HG03159 (cell line): ENCODE results near the gene GABRR2.
"Not testable (repeated sequence)": the region's sequence is repeated elsewhere in the genome, so short reads cannot be mapped to it uniquely, and the experiment has no call there.

Experiments
- ATAC-seq: cut with Tn5 transposase; IDR thresholded peaks from one replicate; pipeline ENCODE4 v1.9.1; 2021; ENCODE audit warnings: mild to moderate bottlenecking, moderate library complexity; ENCODE audit not compliant: unreplicated experiment

GABRR2 gene

DNA sequence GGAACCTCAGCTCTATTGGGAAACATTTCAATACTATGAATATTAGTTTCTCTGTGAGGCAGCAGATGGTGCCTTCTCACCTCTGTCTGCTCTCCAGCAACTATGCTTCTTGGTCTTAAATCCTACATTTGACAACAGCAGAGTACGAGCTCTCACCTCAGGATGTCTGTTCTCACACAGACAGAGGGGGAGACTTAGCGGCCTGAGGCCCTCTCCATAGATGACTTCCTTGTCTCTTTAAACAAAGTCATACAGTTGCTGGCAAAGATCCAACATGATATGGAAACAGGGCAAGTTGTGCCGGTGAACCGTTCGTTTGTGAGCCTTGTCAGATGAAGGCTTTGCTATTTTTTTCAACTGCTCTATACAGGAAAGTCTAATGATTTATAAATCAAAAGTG, 54.3 kb downstream of the GABRR2 start:
- no peak for ATAC-seq

GRCh38 chr6:89260310-89260709, 54.8 kb downstream of the GABRR2 start:
- no peak for ATAC-seq

DNA sequence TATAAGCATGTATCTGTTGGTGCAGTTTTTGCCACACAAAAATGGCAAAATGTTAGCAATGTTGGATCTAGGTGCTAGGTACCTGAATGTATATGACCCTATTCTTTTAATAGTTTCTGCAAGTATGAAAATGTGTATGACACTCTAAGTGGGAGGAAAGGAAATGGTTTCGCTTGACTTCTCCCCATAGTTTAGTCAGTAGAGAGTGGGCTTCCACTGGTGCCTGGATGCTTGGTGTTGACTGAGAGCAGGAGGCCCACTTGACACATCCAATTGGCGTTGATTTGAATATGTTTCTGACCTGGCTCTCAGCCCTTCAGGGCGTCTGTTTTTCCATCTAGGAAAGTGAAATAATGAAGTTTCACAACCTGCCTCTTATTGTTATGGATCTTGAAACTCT, 56.2 kb downstream of the GABRR2 start:
- no peak for ATAC-seq

GRCh38 chr6:89257781-89258180, 57.3 kb downstream of the GABRR2 start:
- ATAC-seq, result no peak

DNA sequence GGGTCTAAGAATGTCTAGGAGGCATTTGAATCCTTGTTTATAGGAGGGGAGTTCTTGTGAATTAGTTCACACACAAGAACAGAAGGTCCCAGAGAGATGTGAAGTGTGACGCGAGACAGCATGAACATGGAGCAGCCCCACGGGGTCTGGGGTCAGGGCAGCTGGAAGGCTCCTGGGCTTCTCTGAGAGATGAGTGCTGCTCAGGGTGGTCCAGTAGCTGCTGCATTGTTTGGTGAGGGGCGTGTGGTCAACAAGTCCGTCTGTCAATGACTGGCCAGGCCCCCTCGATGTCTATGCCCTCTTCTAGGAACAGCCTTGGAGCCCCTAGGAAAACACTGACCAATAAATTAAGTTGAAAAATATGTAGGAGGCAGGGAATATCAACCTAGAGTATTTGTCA, 57.8 kb downstream of the GABRR2 start:
- ATAC-seq, result no peak

GRCh38 chr6:89255417-89255816, 59.7 kb downstream of the GABRR2 start:
- no peak for ATAC-seq

DNA sequence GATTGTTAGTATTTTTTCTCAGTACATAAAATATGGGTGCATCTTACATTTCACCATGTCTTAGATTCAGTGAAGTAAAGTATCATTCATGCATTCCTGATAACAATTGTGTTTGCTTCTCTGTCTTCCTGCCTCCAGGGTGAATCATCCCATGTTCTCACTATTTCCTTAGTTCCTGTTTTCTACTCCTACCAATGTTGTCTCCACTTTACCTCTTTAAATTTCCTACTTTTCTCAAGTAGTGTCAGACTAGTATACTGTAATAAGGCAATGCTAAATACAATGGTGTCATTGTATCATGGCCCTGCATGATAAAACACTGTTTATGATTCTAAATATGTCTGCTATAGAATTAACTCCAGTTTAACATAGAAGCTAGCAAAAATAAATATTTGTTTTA, 60.5 kb downstream of the GABRR2 start:
- no peak for ATAC-seq

- no peak for ATAC-seq
These were observed 62.2 kb downstream of the GABRR2 start for GRCh38 chr6:89252907-89253306.

DNA sequence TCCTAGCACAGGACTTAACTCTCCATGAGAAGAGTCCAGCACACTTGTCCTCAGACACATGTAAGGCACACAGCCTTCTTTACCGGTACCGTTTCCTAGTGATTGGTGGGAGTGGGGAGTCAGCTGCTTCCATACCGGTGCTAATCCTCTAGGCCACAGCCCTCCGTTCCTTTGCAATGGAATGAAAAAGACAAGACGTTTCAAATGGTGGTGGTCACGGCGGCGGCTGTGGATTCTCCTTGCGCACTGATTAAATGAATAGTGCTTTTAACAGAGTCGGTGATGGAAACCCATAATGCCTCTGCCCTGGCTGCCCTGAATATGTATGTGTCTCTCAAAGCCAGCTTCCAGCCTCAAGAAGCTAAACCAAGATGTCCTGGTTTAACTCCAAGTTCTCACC, 63.1 kb downstream of the GABRR2 start:
- ATAC-seq, result no peak

GRCh38 chr6:89251170-89251569, 63.9 kb downstream of the GABRR2 start:
- no peak for ATAC-seq

DNA sequence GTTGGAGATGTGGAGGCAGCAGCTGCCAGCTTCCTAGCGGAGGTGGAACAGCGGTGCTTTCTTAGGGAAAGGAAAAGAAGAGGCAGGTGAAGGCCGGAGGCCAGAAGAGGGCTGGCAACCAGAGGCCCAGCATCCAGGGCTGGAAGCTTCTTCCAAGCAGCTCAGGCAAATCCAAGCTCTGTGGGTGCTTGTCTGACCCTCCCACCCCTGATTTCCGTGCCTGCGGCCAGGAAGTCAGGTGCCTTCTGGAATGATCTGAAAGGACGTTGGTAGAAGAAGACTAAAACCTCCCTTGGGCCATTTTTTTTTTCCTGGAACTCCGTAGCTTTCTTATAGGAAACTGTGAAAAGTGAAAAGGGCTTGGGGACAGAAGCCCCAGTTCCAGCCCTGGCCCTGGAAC, 64.9 kb downstream of the GABRR2 start:
- no peak for ATAC-seq

DNA sequence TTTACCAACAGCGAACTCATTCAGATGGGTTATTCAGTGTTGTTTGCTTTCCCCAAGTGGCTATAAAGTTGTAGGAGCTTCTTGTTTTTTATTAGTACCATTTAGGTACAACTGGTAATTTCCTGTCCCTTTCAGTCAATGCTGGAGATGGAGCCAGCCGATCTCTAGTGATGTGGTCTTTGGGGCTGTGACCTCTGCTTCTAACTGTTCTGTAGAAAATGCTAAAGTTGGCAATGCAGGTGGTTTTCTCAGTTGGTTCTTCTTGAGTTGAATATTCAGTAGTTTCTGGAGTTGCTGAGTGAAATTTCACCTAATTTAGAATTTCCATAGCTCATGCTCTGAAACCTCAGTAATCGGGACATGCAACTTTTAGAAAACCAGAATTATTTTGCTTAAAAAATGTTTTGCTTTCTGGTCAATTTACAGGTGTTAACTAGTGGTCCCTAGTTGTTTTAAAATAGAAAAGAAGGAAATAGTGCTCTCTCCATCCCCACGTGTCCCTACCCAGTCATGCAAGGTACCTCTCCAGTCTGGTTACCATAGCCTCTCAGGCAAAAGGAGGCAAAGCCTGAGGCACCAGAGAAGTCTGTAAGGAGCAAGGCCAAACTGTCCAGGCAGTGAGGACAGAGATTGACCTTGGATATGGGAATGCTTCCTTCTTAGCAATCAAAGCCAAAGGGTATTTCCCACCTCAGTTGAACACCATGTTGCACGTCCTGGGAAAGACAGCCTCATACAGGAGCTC, 70.7 kb downstream of the GABRR2 start:
- ATAC-seq, result no peak

DNA sequence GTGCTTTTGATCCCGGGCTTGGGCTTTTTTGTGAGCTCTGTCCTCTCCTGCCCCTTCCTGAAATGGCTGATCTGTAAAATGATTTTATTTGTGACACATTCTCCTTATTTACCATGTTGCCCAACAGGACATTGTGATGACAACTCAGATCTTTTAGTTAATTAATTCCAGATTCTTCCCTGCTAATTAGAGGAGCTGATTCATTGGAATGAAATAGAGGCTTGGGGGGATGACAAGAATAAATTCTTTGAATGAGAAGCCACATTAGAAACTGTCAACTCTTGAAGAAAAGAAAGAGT, 71.8 kb downstream of the GABRR2 start:
- ATAC-seq, result no peak

GRCh38 chr6:89242574-89243330, 72.3 kb downstream of the GABRR2 start:
- ATAC-seq, result no peak

GRCh38 chr6:89239338-89239737, 75.8 kb downstream of the GABRR2 start:
- ATAC-seq, result no peak

DNA sequence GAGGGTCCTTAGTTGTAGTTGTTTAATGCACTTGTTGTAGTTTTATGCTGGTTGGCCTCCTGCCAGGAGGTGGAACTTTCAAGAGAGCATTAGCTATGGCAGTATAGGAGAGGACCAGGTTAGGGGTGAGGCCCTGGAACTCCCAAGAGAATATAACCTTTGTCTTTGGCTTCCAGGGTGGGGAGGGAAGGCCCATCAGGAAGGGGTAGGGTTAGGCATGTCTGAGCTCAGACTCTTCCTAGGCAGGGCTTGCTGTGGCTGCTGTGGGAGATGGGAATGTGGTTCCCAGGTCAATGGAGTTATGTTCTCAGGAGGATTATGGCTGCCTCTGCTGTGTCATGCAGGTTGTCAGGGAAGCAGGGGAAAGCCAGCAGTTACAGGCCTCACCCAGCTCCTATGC, 77.9 kb downstream of the GABRR2 start:
- no peak for ATAC-seq

DNA sequence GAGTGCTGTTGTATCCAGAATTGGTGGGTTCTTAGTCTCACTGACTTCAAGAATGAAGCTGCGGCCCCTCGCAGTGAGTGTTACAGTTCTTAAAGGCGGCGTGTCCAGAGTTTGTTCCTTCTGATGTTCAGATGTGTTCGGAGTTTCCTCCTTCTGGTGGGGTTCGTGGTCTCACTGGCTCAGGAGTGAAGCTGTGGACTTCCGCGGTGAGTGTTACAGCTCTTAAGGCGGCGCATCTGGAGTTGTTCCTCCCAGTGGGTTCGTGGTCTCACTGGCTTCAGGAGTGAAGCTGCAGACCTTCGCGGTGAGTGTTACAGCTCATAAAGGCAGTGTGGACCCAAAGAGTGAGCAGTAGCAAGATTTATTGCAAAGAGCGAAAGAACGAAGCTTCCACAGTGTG, 81.5 kb downstream of the GABRR2 start:
- not testable (repeated sequence) for ATAC-seq

DNA sequence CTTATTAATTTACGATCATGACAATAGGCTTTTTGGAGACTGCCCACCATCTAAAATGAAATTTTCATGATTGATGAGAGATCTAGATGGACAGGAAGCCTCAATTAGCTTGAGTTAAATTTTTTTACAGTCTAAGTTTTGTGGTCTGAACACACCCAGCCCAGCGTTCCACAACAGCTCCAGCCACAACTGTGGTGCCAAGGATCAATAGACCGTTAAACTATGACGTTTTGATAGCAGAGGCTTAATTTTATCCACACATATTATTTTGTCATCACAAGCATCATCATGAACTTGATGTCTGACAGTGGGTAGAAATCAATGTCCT, 92.4 kb downstream of the GABRR2 start:
- no peak for ATAC-seq

DNA sequence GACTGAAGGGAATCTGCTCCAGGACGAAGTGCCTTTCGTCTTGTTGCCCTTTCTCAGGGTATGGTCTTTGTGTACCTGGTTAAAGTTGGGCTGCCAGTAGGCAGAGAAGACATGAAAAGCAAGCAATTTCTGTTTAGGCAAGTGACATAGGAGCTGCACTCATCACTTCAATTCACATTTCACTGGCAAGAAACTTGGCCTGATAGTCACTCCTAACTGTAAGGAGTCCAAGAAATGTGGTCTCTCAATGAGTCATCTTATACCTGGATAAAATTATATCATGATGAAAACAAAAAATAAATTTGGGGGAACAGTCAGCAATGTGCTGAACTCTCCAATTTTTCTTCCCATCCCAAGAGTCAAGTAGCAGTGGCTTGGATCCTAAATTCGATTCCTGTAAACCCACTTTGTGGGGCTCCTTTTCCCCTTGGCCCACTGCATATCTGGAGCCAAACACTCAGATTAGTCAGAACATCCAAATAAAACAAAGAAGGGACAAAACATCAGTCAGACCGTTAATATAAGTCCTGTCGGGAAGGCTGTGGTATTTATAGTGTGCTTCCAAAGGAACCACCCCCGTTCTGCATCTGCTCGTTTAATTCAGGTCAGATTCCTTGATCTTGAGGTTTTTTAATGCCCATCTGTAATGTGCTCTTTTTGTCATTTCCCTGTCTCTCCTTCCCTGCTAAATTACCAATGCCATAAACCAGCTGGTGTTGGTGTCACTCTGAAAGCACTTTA, 93.0 kb downstream of the GABRR2 start:
- ATAC-seq, result no peak

- ATAC-seq, result no peak
These were observed 94.0 kb downstream of the GABRR2 start for GRCh38 chr6:89221129-89221528.

GRCh38 chr6:89217299-89217910, 97.7 kb downstream of the GABRR2 start, which contains the start of gene GABRR1:
GABRR1 (minus strand) TSS chr6:89217358; CDS start chr6:89217322, 36 bp downstream.
- no peak for ATAC-seq

DNA sequence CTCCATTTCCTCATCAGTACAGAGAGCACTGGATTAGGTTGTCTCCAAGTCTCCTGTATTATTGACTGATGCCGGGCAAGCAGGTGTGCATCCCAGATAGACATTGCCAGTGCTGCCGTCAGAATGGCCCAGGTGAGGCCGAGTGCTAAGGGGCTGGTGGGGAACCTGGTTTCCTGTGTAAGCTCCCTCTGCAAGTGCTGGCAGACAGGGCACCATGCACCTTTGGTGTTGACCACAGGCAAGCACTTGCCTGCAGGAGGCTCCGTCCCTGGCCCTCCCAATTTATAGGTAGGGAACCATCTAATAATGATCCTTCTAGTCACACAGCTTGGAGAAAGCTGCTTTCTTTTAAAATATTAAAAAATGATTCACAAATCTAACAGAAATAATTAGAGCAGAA, 98.7 kb downstream of the GABRR2 start:
- no peak for ATAC-seq
